CD4-positive, alpha-beta T cell treated with Interleukin-17A for 1 hour (primary cell): Measurements from ENCODE around the gene GSTK1.
"Not testable (repeated sequence)": the region's sequence is repeated elsewhere in the genome, so short reads cannot be mapped to it uniquely, and the experiment has no call there.

ENCODE experiments used
- DNase-seq: peaks from one replicate; pipeline ENCODE4 v3.0.0-alpha.2; 2020

GSTK1 gene

GRCh38 chr7:143279186-143280098 lies 16.2 kb downstream of the GSTK1 start:
- DNase-seq: peak; percentile 76

- DNase-seq: no peak
Observed at GRCh38 chr7:143280160-143280559, 16.9 kb downstream of the GSTK1 start.

- DNase-seq: no peak
Observed at GRCh38 chr7:143280566-143280965, 17.3 kb downstream of the GSTK1 start.

DNA sequence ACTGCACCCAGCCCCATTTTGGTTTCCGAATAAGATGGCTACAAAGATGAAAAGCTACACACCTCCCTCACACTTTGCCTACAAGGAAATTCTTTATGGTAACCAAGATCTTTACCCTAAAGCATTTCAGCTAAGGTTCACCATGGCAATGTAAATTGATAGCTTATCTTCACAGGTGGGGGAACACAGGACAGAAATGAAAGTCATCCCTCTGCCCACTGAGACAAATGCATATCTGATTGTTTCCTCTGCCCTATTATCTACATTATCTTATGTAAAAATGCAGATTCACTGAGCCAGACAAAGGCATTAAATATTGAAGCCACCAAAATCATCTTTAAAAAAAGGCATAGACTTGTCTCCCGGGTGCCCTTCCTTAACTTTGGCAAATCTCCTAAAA lies 18.3 kb downstream of the GSTK1 start:
- no peak for DNase-seq

- no peak for DNase-seq
Observed at GRCh38 chr7:143282124-143282523, 18.9 kb downstream of the GSTK1 start.

DNA sequence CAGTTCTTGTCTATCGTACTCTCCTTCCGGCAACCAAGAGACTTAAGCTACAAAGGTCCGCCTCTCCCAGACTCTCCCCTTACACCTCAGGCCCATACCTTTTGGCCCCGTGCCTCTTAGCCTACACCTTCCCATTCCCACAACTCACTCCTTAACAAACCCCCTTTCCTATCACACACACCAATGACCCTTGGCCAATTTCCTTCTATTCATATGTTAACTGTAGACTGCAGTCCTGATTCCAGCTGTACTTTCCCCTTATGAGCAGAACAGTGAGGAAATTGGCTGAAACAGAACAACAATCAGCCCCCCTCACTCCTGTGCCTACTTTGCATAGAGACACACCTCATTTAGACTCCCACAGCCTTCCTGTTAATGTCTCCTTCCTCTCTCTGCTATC lies 20.1 kb downstream of the GSTK1 start:
- DNase-seq: no peak

DNA sequence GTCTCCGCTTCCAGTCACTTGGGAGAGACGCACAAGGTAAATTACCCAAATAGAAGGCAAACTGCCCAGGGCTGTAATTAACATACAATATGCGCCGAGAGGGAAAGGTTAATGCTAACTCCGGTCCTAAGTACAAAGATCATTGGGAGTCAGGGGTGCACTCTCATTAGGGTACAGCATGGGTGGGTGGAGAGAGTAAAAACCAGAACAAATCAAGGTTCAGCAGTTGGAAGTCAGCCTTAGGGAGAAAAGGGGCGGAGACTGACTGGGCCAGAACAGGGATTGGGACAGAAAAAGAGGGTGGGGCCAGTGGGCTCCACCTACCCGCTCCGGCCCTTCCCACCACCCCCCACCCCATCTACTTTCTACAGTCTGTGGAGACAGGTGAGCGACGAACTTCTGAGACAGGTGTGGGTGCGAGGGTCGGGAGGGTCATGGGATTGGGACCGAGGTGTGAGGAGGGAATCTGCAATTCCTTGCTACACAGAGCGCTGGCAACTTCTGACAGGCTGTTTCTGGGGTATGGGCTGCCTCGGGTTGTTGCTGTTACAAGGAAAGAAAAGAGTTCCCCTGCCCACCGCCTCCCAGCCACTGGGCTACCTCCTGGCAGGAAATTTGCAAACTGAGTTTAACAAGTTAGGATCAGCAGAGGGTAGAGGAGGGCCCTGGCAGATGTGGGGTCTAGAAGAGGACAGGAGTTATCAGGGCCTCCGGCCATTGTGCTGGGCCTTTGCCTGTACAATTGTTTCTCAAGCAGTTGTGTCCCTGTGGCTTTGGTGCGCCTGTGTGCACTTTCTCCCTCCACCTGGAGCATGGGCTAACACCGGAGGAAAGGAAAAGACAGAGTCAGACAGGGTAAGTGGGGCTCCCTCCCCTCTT lies 21.6 kb downstream of the GSTK1 start, which contains the start of gene TMEM139:
Gene TMEM139, plus strand, starts transcription at position 368 of the 879 bp plus-strand sequence. CDS start 1,000 bp downstream, outside the sequence.
- DNase-seq: no peak

- no peak for DNase-seq
Observed at GRCh38 chr7:143285470-143285778, 22.2 kb downstream of the GSTK1 start.

DNA sequence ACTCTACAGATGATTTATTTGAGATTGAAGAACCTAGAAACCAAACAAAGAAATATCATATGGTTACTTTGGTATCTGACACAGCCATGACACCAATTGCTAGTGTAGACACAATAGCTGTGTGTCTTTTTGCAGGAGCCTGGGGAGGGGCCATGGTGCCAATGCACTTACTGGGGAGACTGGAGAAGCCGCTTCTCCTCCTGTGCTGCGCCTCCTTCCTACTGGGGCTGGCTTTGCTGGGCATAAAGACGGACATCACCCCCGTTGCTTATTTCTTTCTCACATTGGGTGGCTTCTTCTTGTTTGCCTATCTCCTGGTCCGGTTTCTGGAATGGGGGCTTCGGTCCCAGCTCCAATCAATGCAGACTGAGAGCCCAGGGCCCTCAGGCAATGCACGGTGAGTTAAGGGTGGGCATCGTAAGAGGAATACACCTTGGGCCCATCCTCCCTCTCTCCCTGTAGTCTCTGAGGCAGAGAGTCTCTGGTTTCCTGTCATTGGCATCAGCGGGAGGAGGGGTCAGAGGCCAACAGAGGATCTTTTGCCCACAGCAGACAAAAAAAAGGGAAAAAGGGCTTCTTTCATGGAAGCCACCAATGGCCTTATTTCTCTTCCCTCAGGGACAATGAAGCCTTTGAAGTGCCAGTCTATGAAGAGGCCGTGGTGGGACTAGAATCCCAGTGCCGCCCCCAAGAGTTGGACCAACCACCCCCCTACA lies 22.7 kb downstream of the GSTK1 start:
- DNase-seq: no peak

DNA sequence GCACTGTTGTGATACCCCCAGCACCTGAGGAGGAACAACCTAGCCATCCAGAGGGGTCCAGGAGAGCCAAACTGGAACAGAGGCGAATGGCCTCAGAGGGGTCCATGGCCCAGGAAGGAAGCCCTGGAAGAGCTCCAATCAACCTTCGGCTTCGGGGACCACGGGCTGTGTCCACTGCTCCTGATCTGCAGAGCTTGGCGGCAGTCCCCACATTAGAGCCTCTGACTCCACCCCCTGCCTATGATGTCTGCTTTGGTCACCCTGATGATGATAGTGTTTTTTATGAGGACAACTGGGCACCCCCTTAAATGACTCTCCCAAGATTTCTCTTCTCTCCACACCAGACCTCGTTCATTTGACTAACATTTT lies 23.3 kb downstream of the GSTK1 start:
- DNase-seq: no peak

GRCh38 chr7:143287339-143287934 lies 24.2 kb downstream of the GSTK1 start:
- DNase-seq: no peak

DNA sequence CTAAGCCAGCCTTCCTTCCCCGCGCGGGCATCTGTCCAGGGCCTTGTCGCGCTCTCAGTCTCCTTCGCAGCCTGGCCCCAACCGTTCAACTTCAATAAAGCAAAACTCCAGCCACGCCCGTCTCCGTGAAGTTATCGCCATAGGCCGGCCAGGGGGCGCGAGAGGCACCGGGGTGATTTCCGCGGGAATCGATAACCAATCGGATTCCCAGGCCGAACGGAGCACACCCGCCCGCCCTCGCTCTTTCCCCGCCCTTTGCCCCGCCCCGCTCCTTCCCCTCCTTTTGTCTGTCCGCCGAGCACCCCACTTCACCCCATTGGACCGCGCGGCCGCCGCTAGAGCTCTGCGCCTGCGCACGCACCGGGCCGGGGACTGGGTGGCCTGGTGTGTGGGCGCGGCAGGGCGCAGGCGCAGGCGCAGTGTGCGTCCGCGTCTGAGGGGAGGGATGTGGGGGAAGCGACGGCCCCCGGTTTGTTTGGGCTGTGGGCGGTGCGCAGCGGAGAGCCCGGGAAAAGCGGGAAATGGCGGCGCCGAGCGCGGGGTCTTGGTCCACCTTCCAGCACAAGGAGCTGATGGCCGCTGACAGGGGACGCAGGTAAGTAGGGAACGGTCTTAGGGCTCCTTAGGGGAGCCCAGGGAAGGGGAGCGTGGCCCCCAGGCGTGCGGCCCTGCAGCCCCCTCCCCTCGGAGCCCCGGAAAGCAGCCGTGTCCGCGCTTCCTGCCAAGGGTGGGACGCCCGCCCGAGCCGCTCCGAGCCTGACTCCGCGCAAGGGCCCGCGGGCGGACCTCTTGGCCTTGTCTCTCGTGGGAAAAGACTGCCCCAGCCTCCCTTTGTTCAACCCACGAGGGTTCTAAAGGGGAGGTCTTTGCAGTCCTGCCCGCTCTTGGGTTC lies 24.9 kb downstream of the GSTK1 start, which contains the start of gene CASP2:
Gene CASP2, plus strand, starts transcription at position 417 of the 892 bp plus-strand sequence. Its CDS starts 105 bp downstream, at position 522.
- peak; percentile 99 for DNase-seq

GRCh38 chr7:143288836-143289235 lies 25.6 kb downstream of the GSTK1 start:
- no peak for DNase-seq

DNA sequence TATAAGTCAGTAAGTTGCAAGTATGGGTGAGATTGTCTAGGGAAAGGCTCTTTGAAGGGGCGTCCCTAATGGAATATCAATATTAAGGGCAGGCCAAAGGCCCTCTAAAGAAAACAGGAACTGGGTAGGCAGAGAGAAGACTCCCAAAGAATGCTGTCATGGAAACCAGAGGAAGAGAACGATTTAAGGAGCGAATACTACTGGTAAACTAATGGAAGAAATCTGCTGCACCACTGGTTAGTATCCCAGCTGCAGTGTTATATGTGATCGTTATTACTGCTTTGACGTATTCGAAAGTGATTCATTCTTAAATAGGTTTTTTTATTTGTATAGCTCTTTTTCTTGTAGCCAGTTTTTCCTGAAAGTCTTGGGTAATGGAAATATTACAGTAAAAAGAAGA lies 26.2 kb downstream of the GSTK1 start:
- no peak for DNase-seq

DNA sequence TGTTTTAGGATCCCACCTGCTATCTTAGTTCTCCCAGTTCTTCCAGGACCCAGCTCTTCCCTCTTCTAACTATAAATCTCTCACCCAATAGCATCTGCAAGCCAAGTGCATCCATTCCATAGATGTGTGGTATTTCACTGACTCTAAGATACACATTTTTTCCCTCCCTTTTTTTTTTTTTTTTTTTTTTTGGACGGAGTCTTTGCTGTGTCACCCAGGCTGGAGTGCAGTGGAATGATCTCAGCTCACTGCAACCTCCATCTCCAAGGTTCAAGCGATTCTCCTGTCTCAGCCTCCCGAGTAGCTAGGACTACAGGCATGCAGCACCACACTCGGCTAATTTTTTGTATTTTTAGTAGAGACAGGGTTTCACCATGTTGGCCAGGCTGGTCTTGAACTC lies 26.6 kb downstream of the GSTK1 start:
- DNase-seq: not testable (repeated sequence)

DNA sequence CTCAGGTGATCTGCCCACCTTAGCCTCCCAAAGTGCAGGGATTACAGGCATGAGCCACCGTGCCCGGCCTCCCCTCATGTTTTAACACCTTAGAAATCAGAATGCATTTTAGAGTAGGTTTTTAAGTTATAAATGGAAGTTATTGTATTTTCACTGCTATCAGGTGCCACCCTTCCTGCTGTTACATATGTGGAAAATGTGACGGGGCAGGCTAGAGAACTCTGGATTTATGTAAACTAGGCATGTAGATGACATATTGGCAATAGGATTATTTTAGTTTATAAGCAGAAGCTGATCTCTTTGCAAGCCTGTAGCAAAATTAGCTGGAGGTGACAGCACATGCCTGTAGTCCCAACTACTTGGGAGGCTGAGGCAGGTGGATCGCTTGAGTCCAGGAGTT lies 27.1 kb downstream of the GSTK1 start:
- no peak for DNase-seq

GRCh38 chr7:143292876-143293275 lies 29.6 kb downstream of the GSTK1 start:
- no peak for DNase-seq

GRCh38 chr7:143295870-143296269 lies 32.6 kb downstream of the GSTK1 start:
- DNase-seq: no peak

DNA sequence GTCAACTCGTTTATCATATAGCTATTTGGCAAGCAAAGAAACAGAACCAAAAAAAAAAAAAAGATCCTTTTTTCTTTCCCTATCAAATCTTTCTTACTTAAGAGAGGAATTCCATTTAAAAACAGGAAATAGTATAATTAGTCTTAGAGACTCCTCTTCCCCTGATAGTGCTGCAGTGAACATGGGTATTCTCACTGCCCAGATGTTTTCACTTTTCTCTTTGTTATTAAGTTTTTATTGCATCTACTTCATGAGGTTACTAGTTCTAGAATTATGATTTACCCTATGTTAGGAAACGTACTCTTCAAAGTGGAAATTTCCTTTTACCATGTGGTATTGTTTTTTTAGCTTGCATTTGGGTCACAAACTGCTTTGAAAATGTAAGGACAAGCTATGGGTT lies 33.4 kb downstream of the GSTK1 start:
- DNase-seq: no peak

GRCh38 chr7:143299346-143299745 lies 36.1 kb downstream of the GSTK1 start:
- no peak for DNase-seq

- DNase-seq: peak; percentile 75
Observed at GRCh38 chr7:143299840-143300239, 36.6 kb downstream of the GSTK1 start.
